ENCODE results near the gene NKX6-2.

The NKX6-2 gene

DNA sequence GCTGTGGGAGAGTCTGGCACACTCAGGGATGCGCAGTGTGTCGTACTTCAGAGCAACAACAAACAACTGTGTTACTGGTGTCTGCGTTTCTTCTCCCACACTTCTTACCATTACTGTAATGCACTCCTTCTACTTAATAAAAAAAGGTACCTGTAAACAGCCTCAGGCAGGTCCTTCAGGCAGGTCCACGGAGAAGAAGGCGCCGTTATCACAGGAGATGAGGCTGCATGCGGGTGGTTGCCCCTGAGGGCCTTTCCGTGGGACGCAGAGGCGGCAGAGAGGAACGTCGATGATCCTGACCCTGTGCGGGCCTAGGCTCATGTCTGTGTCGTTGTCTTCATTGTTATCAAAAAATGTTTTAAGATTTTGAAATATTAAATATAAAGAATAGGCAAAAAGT lies 29.4 kb downstream of the NKX6-2 start:
- DNase-seq (ENCODE audit: low read depth): no peak
- no peak overlapping the region for H3K4me3 ChIP-seq (ENCODE audit: low read depth, low read length)

GRCh38 chr10:132755166-132755711 lies 30.7 kb downstream of the NKX6-2 start:
- DNase-seq (ENCODE audit: low read depth): no peak
- TF ChIP-seq POLR2A (IDR thresholded peaks at IDR 0.05; ENCODE audit: extremely low read depth, insufficient read length) (no peak), MYC (IDR thresholded peaks at IDR 0.05; ENCODE audit: low read depth, low read length) (no peak)
- TF ChIP-seq, protein P1, sequence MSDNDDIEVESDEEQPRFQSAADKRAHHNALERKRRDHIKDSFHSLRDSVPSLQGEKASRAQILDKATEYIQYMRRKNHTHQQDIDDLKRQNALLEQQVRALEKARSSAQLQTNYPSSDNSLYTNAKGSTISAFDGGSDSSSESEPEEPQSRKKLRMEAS (IDR thresholded peaks at IDR 0.05; ENCODE audit: low read depth, low read length): no peak
- TF ChIP-seq, protein P2, sequence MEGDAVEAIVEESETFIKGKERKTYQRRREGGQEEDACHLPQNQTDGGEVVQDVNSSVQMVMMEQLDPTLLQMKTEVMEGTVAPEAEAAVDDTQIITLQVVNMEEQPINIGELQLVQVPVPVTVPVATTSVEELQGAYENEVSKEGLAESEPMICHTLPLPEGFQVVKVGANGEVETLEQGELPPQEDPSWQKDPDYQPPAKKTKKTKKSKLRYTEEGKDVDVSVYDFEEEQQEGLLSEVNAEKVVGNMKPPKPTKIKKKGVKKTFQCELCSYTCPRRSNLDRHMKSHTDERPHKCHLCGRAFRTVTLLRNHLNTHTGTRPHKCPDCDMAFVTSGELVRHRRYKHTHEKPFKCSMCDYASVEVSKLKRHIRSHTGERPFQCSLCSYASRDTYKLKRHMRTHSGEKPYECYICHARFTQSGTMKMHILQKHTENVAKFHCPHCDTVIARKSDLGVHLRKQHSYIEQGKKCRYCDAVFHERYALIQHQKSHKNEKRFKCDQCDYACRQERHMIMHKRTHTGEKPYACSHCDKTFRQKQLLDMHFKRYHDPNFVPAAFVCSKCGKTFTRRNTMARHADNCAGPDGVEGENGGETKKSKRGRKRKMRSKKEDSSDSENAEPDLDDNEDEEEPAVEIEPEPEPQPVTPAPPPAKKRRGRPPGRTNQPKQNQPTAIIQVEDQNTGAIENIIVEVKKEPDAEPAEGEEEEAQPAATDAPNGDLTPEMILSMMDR (IDR thresholded peaks at IDR 0.05; ENCODE audit: low read depth, low read length): no peak
- H3K4me3 ChIP-seq (ENCODE audit: low read depth, low read length): no peak overlapping the region

More for the DNA sequence above, 29.4 kb downstream of the NKX6-2 start:
- TF ChIP-seq, protein P1 (IDR thresholded peaks at IDR 0.05; ENCODE audit: low read depth, low read length): no peak
- TF ChIP-seq, protein P2 (IDR thresholded peaks at IDR 0.05; ENCODE audit: low read depth, low read length): no peak
- TF ChIP-seq MYC (IDR thresholded peaks at IDR 0.05; ENCODE audit: low read depth, low read length): no peak
- no peak for TF ChIP-seq POLR2A (IDR thresholded peaks at IDR 0.05; ENCODE audit: extremely low read depth, insufficient read length)

DNA sequence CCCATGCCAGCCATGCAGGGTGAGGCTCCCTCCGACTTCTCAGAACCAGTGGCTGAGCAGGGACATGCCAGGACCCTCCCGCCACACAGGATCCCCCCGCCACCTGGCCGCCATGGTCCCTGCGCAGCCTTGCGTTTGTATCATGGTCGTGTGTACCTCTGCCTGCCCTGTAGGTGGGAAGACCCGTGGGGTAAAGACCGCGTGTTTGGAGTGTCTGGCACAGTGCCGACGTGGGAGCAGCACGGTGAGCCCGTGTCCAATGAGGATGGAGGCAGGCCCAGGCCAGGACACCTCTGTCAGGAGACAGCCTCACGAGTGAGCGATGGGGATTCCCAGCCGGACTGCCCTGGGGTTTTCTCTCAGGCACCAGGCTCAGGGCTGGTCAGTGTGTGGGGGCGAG lies 31.9 kb downstream of the NKX6-2 start:
- H3K4me3 ChIP-seq (ENCODE audit: low read depth, low read length): no peak overlapping the region
- TF ChIP-seq MYC (IDR thresholded peaks at IDR 0.05; ENCODE audit: low read depth, low read length): no peak

DNA sequence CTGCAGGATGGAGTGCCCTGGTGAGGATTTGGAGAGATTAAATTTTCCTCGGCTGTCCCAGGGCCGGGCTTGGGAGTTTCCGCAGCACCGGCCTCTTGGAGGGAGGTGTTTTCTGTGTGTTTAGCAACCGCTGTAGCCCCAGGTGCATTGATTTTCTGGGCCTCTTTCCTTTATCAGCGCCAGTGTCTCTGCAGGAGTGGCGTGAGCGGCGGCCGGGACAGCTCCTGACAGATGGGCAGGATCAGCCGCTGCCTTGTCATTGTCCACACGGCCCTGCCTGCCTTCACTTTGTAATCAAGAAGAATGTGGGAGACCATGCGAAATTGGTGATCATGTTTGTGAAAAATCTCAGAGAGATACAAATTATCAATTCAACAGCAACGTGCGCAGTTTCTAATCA lies 32.4 kb downstream of the NKX6-2 start:
- no peak overlapping the region for H3K4me3 ChIP-seq (ENCODE audit: low read depth, low read length)
- TF ChIP-seq POLR2A (IDR thresholded peaks at IDR 0.05; ENCODE audit: extremely low read depth, insufficient read length): no peak
- TF ChIP-seq, protein P1 (IDR thresholded peaks at IDR 0.05; ENCODE audit: low read depth, low read length): no peak
- TF ChIP-seq, protein P2 (IDR thresholded peaks at IDR 0.05; ENCODE audit: low read depth, low read length): no peak
- no peak for TF ChIP-seq MYC (IDR thresholded peaks at IDR 0.05; ENCODE audit: low read depth, low read length)
- no peak for DNase-seq (ENCODE audit: low read depth)

More for the DNA sequence above, 31.9 kb downstream of the NKX6-2 start:
- DNase-seq (ENCODE audit: low read depth): no peak

GRCh38 chr10:132752961-132753360 lies 33.0 kb downstream of the NKX6-2 start:
- H3K4me3 ChIP-seq (ENCODE audit: low read depth, low read length): no peak overlapping the region
- TF ChIP-seq, protein P2 (IDR thresholded peaks at IDR 0.05; ENCODE audit: low read depth, low read length): no peak
- TF ChIP-seq, protein P1 (IDR thresholded peaks at IDR 0.05; ENCODE audit: low read depth, low read length): no peak
- TF ChIP-seq MYC (IDR thresholded peaks at IDR 0.05; ENCODE audit: low read depth, low read length): no peak
- TF ChIP-seq POLR2A (IDR thresholded peaks at IDR 0.05; ENCODE audit: extremely low read depth, insufficient read length): no peak
- no peak for DNase-seq (ENCODE audit: low read depth)

DNA sequence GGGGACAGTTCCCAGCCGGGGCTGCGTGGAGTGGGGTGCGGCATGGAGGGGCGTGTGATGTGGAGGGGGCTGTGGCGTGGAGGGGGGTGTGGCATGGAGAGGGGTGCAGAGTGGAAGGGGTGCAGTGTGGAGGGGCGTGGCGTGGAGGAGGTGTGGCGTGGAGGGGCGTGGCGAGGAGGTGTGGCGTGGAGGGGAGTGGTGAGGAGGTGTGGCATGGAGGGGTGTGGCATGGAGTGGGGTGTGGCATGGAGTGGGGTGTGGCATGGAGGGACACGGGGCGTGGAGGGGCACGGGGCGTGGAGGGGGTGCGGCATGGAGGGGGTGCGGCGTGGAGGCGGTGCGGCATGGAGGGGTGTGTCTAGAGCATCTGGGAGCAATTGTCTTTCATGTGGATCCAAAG lies 33.6 kb downstream of the NKX6-2 start:
- H3K4me3 ChIP-seq (ENCODE audit: low read depth, low read length): no peak overlapping the region
- DNase-seq (ENCODE audit: low read depth): no peak
- no peak for TF ChIP-seq POLR2A (IDR thresholded peaks at IDR 0.05; ENCODE audit: extremely low read depth, insufficient read length)
- TF ChIP-seq, protein P1 (IDR thresholded peaks at IDR 0.05; ENCODE audit: low read depth, low read length): no peak
- no peak for TF ChIP-seq MYC (IDR thresholded peaks at IDR 0.05; ENCODE audit: low read depth, low read length)
- TF ChIP-seq, protein P2 (IDR thresholded peaks at IDR 0.05; ENCODE audit: low read depth, low read length): no peak
